ENCODE measurements around the gene CREG1.
"Not testable (repeated sequence)": the region's sequence is repeated elsewhere in the genome, so short reads cannot be mapped to it uniquely, and the experiment has no call there.

Gene CREG1

DNA sequence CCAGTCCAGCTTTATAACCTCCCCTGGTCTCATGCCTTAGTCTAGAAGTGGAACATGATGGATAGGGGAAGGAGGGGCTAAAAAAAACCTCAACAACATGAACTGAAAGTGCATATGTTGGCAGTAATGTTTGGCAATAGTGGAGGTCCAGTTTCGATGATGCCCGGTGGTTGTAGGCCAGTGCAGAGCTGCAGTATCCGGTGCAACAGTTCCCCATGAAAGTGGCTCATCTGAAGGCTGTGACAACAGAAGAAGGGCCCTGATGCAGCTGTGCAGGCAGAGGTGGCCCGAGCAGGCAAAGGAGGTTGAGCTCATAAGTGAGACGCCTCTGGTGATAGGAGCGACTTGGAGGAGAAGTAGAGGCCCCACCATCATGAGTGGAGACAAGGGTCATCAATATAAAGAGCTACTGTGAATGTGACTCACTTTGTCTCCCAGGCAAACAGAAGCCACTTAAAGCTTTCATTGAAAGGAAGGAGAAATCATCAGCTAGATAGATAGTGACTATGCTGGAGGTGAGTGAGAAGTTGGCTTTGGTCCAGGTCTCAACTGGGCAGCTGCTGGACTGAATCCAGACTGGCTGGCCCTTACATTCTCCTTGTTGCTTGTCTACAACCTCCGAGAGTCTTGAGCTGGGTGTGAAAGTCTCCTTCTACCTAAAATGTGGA, 10.2 kb upstream of the CREG1 start:
- DNase-seq (ENCODE audit: low spot score): no peak

DNA sequence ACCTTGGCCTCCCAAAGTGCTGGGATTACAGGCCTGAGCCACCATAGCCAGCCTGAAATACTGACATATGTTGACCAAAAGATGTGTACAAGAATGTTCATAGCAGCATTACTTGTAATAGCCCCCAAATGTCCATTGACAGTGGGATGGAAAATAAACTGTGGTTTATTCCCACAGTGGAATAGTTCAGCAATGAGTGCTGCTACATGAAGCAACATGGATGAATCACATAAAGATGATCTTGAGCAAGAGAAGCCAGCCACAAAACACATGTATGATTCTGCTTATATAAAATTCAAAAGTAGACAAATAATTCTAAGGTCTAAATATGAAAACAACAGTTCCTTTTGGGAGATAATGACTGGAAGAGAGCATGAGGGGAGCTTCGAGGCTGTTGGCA, 9.1 kb upstream of the CREG1 start:
- DNase-seq (ENCODE audit: low spot score): no peak

DNA sequence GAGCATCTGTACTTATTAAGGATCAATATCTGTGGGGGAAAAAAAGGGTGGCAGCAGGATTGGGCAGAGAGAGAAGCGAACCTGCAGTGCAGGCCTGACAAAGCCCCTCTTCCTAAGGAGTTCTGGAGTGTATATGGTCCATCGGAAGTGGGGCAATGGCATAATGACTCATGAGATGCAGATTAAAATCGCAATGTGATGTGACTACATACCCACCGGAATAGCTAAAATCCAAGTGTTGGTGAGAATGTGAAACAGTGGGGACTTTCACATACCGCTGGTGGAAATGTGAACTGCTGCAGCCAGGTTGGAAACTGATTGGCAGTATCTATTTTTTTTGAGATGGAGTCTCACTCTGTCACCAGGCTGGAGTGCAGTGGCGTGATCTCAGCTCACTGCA, 8.2 kb upstream of the CREG1 start:
- no peak for DNase-seq (ENCODE audit: low spot score)

DNA sequence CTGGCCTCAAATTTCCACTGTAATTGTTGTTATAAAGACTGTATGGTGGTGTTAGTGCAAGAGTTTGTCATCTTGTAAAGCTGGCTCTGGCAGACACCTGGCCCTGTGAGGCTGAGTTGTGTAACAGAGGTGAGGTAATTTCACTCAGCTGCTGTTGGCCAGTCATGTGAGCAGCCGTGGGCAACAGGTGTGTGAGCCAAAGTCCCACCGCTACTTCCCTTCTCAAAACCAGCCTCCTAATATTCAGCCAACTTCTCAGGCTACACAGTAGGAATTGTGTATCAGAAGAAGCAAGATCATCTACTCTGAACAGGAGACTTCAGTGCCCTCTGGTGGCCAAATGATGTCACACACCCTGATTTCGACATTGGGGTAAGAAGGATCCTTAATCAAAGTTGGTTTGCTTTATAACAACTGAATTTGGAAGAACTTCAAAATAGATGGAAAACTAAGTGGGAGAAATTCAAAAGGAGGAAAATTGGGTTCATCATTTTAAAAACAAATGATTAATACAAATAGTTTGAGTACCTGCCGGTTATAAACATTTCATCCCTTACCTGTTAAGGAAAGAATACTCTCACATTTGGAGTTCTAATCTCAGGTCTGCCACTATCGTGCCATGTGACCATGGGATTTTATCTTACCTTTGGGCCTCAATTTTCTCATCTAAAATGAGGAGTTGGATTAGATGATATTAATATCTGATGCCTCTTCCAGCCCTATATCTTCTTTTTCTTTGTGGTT, 2.6 kb upstream of the CREG1 start:
- DNase-seq (ENCODE audit: low spot score): peak; percentile 79

DNA sequence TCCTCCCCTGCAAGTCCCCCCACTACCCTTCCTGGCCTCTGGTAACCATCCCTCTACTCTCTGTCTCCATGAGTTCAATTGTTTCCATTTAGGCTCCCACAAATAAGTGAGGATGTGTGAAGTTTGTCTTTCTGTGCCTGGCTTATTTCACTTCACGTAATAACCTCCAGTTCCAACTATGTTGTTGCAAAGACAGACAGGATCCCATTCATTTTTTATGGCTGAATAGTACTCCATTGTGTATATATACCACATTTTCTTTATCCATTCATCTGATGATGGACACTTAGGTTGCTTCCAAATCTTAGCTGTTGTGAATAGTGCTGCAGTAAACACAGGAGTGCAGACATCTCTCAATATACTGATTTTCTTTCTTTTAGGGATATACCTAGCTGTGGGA, 1.5 kb upstream of the CREG1 start:
- DNase-seq (ENCODE audit: low spot score): not testable (repeated sequence)

DNA sequence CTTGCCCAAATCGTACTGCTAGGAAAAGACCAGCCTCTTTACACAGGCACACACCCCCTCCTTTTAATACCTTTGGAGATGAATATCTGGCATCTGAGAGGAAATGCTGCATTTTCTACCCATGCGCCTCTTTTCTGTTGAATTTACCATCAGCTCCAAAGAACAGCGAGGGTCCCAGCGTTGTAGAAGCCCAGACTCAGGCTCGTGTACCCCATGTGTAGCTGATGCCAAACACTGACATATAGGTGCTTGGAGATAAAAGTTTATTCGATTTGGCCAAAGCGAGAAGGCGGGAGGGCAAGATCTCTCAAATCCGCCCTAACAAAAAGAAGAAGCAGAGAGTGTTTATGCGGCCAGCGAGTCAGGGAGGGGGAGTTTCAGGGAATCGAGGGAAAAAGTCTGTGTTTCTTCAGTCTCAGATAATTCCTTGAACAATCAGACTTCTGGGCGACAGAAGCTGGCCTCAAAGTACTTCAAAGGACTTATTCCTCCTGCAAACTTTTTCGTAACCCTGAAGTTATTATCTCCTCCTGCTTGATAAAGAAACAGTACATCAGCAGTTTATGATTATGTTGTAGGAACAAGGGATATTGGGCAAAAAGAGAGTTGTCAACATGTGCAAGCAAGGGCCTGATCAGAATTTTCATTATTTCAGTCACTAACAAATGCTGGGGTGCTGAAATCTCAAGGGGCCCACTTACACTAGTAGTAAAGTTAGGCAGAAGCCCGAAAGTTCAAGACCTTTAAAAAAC, 642 bp upstream of the CREG1 start:
- DNase-seq (ENCODE audit: low spot score): no peak

DNA sequence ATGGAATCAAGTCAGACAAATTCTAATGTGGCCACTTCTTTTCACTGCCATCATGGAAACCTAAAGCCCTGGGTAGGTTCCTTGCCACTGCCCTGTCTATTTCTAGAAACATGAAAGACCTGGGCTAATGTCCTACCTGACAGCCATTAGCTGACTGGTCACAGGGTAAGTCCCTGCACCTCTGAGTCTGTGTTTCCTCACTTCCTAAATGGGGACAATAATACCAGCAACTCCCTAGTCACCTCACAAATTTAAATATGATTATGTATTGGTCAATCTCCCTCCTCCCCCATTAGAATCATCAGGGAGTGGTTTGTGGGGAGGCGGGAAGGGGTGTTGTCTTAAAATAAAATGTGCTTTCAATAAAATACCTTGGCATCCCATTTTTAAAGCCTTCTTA, 2.2 kb downstream of the CREG1 start:
- no peak for DNase-seq (ENCODE audit: low spot score)

DNA sequence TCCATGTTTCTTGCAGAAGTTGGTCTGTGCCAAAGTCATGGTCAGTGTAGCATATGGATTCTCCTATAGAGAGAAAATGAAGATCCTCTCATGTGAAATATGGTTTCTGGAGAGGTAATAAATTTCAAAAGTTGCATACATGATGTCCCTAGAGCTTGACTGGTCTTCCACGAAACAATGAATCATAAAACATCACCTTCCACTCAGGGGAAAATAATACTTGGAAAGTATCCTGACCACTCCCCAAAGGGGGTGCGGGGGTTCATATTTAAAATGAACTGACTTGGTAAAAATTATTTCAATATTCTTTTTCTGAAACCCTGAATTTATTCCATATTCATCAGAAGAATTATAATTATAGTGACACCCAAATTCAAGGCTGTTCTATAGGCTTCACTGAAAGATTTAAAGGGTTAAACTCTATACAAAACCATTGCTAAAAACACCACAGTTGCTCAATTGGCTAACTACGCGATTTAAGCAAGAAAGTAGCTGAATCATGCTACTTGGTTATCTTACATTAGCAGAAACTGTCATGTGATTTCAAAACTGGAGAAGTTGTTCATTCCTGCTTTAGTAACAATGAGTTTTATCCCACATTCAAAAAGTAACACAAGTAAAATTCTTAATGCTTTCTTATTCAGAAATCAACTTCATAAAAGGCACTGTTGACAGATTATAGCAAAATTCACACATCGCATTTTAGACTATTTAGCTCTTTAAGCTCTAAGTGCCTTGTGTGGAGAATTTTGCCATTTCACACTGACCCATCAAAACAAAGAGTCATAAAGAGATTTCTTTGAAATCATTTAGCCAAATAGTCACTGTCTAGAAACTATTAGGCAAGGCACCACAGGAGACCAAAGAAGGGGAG, 5.3 kb downstream of the CREG1 start:
- DNase-seq (ENCODE audit: low spot score): no peak

DNA sequence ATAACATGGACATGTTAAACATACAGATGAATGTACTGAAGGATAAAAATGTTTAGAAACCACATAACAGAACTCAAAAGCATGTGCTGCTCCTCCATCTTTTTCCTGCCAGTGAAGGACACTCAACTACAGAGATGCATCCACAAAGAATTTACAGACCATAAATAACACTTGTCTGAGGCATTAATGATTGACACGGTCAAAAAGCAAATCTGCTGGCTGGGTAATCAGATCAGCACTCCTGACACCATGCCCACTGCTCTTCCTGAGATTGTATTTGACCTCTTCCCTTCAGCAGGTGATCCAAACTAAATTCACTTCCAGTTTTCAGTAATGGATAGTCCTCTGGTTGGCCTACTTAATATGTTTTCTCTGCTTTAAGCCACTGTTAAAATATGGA, 6.6 kb downstream of the CREG1 start:
- no peak for DNase-seq (ENCODE audit: low spot score)

DNA sequence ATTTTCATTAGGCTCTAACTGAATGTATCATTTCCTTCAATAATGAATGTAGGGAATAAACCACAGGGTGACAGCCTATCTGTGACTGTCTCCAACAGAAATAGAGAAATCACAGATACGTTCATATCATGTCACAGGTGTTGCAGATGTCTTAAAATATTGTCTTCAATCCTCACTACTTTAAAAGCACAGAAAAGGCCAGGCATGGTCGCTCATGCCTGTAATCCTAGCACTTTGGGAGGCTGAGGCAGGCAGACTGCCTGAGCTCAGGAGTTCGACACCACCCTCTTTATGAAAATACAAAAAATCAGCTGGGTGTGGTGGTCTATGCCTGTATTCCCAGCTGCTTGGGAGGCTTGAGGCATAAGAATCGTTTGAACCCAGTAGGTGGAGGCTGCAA, 8.2 kb downstream of the CREG1 start:
- no peak for DNase-seq (ENCODE audit: low spot score)

DNA sequence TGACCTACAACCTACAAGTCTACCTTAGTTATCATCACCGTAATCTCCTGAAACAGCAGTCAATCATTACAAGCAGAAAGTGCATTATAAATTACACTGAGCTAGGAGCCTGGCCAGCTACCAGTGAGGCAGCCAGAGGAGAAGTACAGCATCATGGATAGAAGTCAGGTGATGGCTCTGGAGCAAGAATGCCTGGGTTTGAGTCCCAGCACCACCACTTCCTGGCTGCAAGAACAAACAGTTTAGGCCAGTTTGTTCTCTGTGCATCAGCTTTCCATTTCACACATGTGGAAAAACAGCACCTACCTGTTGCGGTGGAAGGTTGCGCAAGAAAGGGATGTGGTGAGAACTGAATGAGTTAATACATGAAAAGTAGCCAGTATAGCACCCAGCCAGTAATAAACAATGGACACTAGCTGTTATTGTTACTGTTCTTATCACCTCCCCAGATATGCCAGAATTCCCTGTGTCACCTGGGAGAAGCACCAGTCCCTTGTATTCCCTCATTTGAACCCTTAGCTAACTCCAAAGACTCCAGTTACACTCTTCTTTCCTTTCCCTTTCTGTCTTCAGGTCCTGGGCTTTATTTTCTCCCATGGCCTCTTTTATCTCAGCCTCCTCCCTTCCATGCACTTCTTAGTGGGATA, 9.0 kb downstream of the CREG1 start:
- DNase-seq (ENCODE audit: low spot score): peak; percentile 70

DNA sequence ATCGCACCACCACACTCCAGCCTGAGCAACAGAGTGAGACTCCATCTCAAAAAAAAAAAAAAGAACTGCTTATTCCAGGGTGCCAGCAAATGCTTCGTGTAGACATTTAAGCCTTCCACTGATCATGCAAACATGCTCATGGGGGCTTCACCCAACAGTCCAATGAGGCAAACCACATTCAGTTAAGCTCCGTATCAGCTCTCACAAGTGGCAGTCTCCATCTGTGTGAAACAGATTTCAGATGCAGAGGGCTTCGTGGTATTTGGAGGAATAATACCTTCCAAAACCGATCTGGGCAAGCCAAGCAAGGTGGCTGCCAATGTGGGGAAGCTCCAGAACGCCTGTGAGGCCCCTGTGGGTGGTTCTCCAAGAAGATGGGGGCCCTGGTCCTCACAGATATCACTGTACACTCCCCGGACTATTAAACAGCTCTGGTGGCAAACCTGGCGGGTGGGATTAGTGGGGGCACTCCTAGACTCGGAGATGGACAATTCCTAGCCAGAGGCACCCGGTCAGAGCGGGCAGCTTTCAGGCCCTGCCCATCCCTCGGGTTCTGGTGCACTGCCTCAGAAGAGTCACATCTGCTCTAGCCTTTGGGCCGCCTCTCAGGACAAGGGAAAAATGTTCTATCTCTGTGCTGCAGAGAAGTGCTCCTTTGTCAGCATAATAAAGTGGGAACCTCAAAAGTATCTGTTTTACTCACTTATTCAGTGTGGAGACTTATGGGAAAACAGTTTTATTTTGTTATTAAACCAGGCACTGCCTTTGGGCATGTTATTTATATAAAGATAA, 10.2 kb downstream of the CREG1 start:
- no peak for DNase-seq (ENCODE audit: low spot score)

DNA sequence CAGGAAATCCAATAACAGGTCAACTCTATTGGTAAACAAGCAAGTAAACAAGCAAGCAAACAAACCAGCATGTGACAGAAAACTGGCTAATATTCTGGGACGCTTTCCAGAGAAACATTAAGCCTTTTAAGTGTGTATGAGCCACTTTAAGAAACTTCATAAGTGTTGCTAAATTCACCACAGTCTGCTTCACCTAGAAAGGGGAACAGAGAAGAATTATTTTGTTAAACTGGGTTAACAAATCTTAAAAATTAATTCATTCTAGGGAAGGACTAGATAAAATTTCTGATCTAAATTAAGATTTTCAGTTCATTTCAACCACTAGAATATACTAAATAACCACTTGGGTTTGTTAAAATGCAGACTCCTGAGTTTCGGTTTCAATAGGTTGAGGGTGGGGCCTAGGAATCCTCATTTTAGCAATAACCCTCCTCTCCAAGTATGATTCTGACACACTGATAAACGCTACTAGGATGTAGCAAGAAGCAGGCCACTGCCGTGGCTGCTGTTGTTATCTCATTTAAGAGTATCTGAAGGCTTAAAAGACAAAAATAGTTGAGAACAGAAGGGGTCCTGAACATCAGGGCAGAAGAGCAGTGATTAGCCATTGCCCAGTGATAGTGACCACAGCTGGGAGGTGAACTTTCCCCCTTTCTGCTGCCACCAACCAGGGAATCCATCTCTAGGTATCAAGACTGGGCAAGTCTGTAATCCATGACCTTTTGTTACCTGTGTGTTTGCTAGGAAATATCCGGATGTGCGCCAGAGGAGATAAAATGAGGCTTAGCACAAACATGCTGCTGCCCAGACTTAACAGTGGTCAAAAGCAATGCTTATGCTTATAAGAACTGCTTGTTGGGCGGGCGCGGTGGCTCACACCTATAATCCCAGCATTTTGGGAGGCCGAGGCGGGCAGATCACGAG, 11.2 kb downstream of the CREG1 start:
- peak; percentile 81 for DNase-seq (ENCODE audit: low spot score)

DNA sequence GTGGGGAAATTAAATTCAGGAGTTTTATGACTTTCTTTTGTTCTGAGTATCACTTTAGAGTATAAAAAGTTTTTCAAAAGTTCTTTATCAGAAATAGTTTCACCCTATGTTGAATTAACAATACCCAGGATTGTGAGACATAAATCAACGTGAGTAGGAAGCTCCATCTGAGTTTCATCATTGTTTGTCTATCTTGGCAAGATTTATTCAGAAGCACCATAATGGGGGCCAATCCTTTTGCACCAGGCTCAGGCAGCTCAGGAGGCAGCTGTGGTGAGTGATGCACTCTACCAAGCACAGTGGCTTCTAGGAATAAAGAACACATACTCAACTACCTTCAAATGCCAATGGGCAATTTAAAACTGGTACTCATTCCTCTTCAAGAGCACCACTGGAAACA, 12.0 kb downstream of the CREG1 start:
- peak; percentile 32 for DNase-seq (ENCODE audit: low spot score)

DNA sequence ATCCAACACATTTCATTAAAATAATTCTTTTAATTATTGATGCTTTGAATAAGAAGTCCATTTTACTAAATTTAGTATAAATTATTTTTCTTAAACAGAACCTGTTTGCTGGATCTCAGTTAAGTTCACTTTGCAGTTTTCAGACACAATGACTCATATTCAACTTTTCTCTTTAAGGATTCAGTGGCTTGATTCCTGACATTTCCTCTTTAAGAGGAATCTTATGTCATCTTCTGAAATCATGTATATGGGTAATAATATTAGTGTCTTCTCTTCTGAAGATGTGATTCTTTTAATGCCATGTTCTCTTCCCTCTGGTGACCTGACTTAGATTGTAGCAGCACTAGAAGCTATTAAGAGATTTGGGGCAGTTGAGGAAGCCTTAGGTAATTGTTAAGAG, 12.6 kb downstream of the CREG1 start:
- DNase-seq (ENCODE audit: low spot score): no peak

DNA sequence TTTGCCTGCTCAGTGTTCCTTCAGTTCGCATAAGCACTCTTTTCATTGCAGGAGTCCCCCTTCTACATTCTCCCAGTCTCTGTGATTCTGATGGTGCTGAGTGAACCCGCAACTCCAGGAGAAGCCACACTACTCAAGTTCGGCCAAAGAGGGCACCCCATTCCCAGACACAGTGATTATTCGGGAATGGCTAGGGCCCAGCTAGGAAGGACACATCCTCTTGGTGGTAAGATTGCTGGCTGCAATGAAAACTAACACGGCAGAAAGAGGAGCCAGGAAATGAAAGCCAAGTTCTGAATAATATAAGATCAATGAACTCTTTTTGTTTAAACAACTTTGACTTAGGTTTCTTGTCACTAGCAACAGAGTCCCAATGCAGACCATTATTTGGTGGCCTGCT, 14.9 kb downstream of the CREG1 start:
- DNase-seq (ENCODE audit: low spot score): no peak

DNA sequence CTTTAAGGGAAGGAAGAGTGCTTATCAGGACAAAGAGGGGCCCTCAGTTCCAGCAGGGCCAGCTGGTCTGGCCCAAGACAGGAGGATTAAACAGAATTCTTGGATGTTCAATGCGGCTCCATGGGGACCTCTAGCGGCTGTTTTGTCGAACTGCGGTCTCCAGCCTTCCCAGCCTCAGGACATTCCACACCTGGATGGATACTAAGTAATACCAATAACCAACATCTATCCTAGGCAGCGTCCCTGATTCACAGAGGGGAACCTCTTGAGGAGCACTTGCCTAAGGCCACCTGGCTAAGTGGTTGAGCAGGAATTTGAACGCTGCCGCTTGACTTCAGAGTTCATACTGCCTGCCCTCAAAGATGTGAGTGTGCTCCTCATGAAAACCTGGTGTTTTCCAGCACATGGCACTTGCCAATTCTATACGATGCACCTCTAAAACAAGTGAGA, 19.7 kb downstream of the CREG1 start:
- peak; percentile 64 for DNase-seq (ENCODE audit: low spot score)

DNA sequence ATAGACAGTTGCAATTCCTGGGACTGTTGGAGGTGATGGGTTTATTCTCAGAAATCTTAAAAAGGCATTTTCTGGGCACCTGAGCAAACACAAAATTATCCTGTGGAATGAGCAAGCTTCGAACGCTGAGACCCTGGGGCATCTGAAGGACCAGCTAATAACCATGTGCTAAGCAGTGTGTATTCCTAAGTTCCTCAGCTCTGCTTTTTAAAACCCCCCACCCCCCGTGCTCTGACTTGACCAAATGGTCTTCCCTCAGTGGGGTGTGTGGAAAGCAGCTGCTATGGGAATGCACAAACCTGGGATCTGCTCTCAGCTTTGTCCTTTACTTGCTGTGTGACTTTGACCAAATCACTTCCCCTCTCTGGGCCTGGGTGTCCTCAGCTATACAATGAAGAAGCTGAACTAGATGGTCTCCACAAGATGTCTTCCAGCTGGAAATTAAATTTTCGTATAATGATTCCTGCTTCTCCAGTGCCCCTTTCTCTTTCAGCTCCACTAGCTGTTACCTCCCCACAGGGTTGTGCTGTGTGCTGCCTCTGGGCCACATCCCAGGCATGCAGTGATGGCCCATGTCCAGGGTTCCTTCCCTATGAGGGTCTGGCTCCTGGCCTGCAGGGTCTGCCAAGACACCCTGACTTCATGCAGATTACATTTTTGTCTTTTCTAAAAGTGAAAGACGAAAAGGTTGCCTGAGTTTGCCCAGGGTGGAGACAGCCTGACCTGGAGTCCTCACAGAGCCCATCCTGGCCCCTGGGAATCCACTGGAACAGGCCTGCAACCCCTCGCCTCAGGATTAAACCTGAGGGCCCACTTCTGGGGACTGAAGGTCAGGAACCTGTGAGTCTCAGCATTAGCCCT, 20.4 kb downstream of the CREG1 start:
- DNase-seq (ENCODE audit: low spot score): no peak

DNA sequence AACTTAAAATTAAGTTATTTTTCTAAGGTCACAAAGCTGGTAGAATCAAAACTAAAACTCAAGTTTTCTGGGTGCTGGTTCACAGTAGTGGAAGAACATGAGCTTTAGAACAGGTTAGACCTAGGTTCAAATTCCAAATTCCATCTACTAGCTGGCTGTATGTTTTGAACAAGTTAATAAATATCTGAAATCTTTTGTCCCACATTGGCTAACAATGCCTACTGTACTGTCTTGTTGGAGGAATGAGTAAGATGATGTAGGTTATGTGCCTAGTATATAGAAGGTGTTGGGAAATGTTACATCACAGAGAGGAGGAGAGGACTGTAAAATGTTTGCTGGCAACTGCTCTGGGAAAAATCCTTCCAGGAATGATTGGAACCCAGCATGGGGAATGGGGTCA, 21.2 kb downstream of the CREG1 start:
- no peak for DNase-seq (ENCODE audit: low spot score)
